Uterus (tissue), 2 donors: ENCODE data around the gene ZSCAN10.

Experiments used
- CTCF ChIP-seq, 4 experiments: fragments of 200-600 bp in 2 of 4; fragments of 450-650 bp in 2 of 4; sonication (generic) in 2 of 4; IDR thresholded peaks; one replicate each; pipeline ENCODE4 v1.5.1; 2016 to 2019; ENCODE audit warnings: antibody characterized with exemption in 4 of 4, mild to moderate bottlenecking in 2 of 4, moderate library complexity in 1 of 4
- POLR2A ChIP-seq, 2 donors: fragments of 450-650 bp; IDR thresholded peaks; one replicate each; pipeline ENCODE4 v1.6.1; 2016; ENCODE audit warnings: antibody characterized with exemption in 2 of 2, mild to moderate bottlenecking in 1 of 2, moderate library complexity in 1 of 2

DNA sequence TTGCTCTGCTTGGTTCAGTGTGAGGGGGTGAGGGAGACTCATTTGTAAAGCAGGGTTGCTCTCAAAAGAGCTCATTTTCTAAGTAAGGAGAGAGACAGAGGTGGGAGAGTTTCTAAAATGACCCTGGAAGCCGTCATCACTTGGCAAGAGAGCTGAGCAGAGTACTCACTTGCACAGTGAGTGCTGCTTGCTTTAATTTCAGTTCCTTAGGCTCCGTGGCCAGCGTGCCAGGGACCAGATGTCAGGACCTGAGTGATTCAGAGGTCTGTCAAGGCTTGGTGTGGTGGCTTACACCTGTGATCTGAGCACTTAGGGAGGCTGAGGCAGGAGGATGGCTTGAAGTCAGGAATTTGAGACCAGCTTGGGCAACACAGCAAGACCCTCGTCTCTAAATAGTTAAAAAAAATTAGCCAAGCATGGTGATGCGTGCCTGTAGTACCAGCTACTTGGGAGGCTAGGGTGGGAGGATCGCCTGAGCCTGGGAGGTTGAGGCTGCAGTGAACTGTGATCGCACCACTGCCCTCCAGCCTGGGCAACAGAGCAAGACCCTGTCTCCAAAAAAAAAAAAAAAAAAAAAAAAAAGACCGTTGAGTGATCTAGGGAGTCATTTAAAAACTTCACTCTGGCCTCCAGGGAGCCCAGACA, 24.0 kb upstream of the ZSCAN10 start:
- TF ChIP-seq CTCF (IDR thresholded peaks at IDR 0.05) (no peak), POLR2A (IDR thresholded peaks at IDR 0.05) (no peak)
